Measurements from ENCODE around the gene YPEL2.

The YPEL2 gene

GRCh38 chr17:59330053-59330942 is 1.2 kb upstream of the YPEL2 start:
- no peak for DNase-seq (ENCODE audit: low spot score)

GRCh38 chr17:59331929-59332748 is 684 bp downstream of the YPEL2 start:
- DNase-seq (ENCODE audit: low spot score), result peak; percentile 76

DNA sequence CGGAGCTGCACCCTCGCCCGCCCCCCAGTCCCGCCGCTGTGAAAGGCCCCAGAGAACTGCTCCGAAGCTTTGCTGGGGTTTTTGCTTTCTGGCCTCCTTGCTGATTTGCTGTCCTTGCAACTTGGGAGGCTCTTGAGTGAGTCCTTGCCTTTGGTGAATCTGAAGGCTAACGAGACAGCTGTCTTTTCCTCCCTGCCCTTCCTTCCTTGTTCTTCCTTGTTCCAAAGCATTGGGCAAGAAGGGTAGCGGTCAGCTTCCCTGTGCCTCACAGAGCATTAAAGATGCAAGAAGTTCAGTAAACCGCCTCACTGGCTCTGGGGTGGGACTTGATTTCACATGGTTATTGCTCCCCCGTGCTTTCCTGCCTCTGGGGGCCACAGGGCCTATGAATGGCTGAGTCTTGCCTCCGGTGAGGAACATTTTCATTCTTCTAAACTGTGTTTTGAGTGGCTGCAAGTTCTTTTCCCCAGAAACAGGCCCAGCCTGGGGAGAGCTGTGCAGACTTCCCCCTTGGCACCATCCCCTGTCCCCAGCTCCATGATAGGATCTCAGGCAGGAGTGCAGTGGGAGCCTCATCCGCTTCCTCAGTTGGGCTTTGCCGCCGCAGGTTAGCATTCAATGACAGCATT is 1.4 kb downstream of the YPEL2 start:
- DNase-seq (ENCODE audit: low spot score), result peak; percentile 66

DNA sequence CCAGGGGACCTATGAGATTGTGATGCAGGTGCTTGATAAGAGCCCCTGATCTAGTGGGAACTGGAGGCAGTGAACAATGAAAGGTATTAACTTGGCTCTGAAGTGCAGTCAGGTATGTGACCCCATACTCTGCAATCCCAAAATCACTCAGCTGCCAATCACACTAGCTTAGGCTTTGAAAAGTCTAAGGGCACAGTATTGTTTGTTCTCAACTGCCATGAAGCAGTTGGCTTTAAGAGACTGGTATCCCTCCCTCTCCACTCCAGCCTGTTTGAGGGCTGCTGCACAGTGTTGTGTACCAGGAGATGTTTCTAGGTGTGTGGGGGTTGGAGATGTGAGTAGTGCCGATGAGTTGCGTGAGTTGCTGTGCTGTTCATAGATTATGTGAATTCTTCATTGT is 2.4 kb downstream of the YPEL2 start:
- DNase-seq (ENCODE audit: low spot score), result no peak

DNA sequence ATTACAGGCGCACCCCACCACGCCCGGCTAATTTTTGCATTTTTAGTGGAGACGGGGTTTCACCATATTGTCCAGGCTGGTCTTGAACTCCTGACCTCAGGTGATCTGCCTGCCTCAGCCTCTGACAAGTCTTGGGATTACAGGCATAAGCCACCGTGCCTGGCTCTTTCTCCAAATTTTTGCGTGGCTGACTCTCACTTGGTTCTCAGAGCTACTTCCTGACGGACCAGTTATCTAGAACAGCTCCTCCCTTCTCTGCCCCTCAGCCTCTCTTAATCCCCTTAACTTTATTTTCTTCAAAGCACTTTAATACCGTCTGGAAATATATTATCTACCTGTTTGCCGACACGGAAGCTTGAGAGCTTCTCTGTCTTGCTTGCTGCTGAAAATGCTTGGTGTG is 4.2 kb downstream of the YPEL2 start:
- no peak for DNase-seq (ENCODE audit: low spot score)

GRCh38 chr17:59337741-59338299 is 6.4 kb downstream of the YPEL2 start:
- DNase-seq (ENCODE audit: low spot score), result no peak

DNA sequence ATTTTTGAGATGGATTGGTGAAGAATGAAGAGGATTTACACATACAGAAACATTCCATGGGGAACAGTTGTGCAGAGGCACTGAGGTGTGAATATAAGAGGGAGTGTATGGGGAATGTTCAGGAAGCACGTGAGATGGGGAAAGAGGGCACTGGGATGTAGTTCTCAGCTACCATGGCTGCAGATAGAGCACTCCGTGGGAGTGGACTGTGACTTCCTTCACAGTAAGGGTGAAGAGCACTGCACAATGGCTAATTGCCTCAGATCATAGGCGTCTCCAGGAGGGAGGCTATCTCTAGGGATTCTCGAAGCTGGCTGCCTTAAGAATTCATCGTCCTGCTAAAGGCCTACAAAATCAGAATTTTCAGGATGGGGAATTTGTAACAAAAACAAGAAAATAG is 7.0 kb downstream of the YPEL2 start:
- DNase-seq (ENCODE audit: low spot score), result no peak

GRCh38 chr17:59341922-59342321 is 10.5 kb downstream of the YPEL2 start:
- no peak for DNase-seq (ENCODE audit: low spot score)

GRCh38 chr17:59342681-59343131 is 11.3 kb downstream of the YPEL2 start:
- no peak for DNase-seq (ENCODE audit: low spot score)

GRCh38 chr17:59345476-59345875 is 14.0 kb downstream of the YPEL2 start:
- DNase-seq (ENCODE audit: low spot score), result no peak

DNA sequence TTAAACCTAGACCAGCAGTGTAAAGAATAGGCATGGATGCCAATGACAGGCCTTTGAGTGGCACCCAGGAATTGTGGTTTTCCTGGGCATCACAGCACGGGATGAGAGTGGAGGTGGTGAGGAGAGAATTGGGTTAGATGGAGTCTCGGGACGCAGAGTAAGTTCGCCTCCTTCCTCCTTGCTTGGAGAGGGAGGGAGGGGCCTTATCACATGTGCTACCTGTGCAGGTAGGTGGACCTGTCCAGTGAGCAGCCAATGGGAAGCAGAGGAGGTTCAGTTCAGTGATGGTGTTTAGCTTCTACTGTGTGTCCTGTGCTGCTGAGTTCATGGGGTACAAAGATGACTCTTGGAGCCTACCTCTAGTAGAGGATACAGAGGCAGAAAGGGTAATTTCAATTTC is 14.9 kb downstream of the YPEL2 start:
- no peak for DNase-seq (ENCODE audit: low spot score)

DNA sequence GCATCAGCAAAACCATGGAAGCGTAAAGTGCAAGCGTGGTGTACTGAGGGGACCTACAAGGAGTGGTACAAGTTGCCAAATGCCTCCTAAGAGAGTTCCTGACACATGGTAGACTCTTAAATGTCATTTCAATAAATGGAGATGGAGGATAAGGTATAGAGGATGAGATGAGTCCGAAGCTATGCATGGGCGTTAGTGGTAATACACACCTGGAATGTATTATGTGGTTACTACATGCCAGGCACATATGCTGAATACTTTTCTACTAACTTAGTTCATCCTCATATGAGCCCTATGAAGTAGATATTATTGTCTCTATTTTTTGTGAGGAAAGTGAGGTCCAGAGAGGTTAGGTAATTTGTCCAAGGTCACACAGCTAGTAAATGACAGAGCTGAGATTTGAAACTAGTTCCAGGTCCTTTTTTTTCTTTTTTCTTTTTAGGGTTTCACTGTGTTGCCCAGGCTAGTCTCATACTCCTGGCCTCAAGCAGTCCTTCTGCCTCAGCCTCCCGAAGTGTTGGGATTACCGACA is 15.5 kb downstream of the YPEL2 start:
- no peak for DNase-seq (ENCODE audit: low spot score)

DNA sequence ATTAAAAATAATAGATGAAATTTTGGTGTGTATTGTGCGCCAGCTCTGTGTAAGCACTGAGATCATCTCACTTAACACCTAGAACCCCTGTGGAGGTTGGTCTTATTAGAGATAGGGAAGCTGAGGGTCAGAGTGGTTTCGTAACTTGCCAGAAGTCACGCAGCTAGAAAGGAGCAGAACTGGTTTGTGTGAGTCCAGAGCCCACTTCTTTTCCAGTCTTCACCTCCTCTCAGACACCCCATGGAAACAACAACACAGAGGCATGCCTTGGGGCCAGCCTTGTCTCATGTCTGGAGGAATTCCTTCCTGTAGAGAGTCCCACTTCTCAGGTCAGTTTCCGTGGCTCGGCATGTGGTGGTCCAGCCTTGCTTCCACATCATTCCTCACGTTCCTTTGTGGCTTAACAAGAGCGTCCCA is 16.5 kb downstream of the YPEL2 start:
- DNase-seq (ENCODE audit: low spot score), result no peak

GRCh38 chr17:59349178-59349577 is 17.7 kb downstream of the YPEL2 start:
- DNase-seq (ENCODE audit: low spot score), result no peak

GRCh38 chr17:59353106-59353854 is 21.8 kb downstream of the YPEL2 start:
- DNase-seq (ENCODE audit: low spot score), result no peak

GRCh38 chr17:59353936-59354755 is 22.7 kb downstream of the YPEL2 start:
- no peak for DNase-seq (ENCODE audit: low spot score)

GRCh38 chr17:59355030-59355701 is 23.7 kb downstream of the YPEL2 start:
- no peak for DNase-seq (ENCODE audit: low spot score)

- no peak for DNase-seq (ENCODE audit: low spot score)
Observed at GRCh38 chr17:59355702-59356325, 24.4 kb downstream of the YPEL2 start.

DNA sequence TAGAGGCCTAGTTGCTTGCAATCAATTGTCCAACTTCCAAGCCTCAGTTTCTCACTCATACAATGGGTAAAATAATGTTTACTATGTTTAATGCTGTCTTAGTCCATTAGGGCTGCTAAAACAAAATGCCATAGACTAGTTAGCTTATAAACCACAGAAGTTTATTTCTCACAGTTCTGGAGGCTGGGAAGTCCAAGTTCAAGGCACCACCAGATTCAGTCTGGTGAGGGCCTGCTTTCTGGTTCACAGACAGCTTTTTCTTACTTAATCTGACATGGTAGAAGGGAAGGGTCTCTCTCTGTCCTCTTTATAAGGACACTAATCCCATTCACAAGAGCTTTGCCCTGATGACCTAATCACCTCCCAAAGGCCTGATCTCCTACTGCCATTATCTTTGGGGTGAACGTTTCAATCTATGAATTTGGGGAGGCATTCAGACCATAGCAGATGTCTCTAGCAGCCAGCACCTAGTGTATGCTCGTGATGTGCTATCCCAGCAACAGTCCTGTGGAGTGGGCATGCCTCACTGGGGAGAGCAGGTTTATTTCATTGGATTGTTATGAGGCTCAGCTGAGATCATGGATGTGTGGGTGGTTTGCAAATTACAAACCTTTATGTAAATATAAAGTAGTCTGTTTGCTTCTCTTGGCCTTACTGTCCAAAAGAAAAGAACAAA is 25.2 kb downstream of the YPEL2 start:
- DNase-seq (ENCODE audit: low spot score), result no peak
